ENCODE measurements around the gene HDAC4. TPM values are rescaled to one million over a fixed set of nuclear protein-coding genes. Genes with fewer than 3 reads are reported as not detected.
"Not testable (repeated sequence)": the region's sequence is repeated elsewhere in the genome, so short reads cannot be mapped to it uniquely, and the experiment has no call there.

Gene HDAC4
- total and polyA plus RNA-seq, 2 of the 8 experiments (the other 6 are each of a cell fraction or from before 2014, with no cell fraction given), result 15.4 to 31.5 TPM

DNA sequence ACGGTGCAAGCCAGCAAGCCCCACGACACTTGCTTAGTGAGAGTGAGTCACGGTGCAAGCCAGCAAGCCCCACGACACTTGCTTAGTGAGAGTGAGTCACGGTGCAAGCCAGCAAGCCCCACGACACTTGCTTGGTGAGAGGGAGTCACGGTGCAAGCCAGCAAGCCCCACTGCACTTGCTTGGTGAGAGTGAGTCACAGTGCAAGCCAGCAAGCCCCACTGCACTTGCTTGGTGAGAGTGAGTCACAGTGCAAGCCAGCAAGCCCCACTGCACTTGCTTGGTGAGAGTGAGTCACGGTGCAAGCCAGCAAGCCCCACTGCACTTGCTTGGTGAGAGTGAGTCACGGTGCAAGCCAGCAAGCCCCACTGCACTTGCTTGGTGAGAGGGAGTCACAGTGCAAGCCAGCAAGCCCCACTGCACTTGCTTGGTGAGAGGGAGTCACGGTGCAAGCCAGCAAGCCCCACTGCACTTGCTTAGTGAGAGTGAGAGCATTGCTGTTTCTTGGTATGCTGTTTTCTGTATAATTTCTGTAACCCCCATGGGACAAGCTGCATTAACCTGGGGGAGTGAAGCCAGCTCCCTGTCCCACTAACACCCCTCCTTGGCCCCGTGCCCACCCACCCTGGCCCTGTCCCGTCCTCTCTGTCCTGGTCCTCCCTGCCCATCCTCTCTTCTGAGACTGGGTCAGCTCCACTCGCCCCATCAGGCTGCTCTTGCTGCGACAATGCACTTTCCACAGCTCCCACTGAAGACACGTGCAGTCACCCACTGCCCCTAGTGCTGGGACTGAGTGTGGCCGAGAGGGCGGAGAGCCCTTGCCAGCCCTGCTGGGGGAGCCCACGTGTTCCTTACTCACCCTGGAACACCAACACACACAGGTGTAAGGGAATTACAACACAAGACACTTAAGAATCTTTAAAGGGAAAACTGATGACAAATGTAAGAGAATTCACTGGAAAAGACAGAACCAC is 331.2 kb downstream of the HDAC4 start:
- H3K14ac ChIP-seq (ENCODE audit: insufficient read length); H3K27me3 ChIP-seq (replicated peaks in 1 of 4; ENCODE audit: control insufficient read depth in 3 of 4, extremely low read depth in 1 of 4, insufficient read depth in 3 of 4, low read length in 3 of 4); H3K9me3 ChIP-seq (ENCODE audit: insufficient read depth in 2 of 2, low read depth in 1 of 2, low read length in 1 of 2); H2AK5ac ChIP-seq (ENCODE audit: low read depth, low read length); FAIRE-seq; H2BK120ac ChIP-seq (replicated peaks; ENCODE audit: low read depth, low read length); H2BK15ac ChIP-seq (ENCODE audit: low read length); POLR2A ChIA-PET (ENCODE audit: partially characterized antibody); H4K5ac ChIP-seq (ENCODE audit: insufficient read length, low read depth, low read length); H3K79me1 ChIP-seq (ENCODE audit: low read depth, low read length); H3K4me2 ChIP-seq (ENCODE audit: insufficient read depth in 1 of 2, low read depth in 2 of 2, low read length in 2 of 2); H3K9ac ChIP-seq (replicated peaks in 1 of 4; ENCODE audit: extremely low read depth in 1 of 4, low read depth in 3 of 4, low read length in 3 of 4); CTCF ChIA-PET (ENCODE audit: partially characterized antibody); H3K4me1 ChIP-seq (replicated peaks in 1 of 4; ENCODE audit: control insufficient read depth in 3 of 4, insufficient read depth in 4 of 4, low read length in 3 of 4); H3K27ac ChIP-seq (ENCODE audit: low read depth, low read length); H2BK12ac ChIP-seq (ENCODE audit: low read depth, low read length); H3K23ac ChIP-seq (ENCODE audit: insufficient read length); H4K20me1 ChIP-seq (replicated peaks in 1 of 2; ENCODE audit: control insufficient read depth in 1 of 2, insufficient read depth in 2 of 2, low read length in 2 of 2); H4K91ac ChIP-seq (replicated peaks; ENCODE audit: insufficient read length, low read length); H2BK20ac ChIP-seq (ENCODE audit: low read length); H3K4ac ChIP-seq (replicated peaks; ENCODE audit: insufficient read length, low read depth, low read length); H3K56ac ChIP-seq (replicated peaks; ENCODE audit: insufficient read length, low read depth, low read length); H3K79me2 ChIP-seq (ENCODE audit: control insufficient read depth in 1 of 2, insufficient read depth in 2 of 2, low read length in 2 of 2); H2BK5ac ChIP-seq (ENCODE audit: low read depth, low read length); H4K8ac ChIP-seq (ENCODE audit: extremely low read depth, insufficient read depth, low read length); H3K23me2 ChIP-seq (ENCODE audit: low read depth, low read length); DNase-seq (ENCODE audit: low read depth in 1 of 2, low spot score in 2 of 2); H3K4me3 ChIP-seq (ENCODE audit: extremely low read depth in 1 of 4, insufficient read depth in 2 of 4, low read depth in 3 of 4, low read length in 4 of 4); H3K18ac ChIP-seq (ENCODE audit: extremely low read depth, low read length); H2AFZ ChIP-seq (ENCODE audit: low read length): not testable (repeated sequence)
- H3K36me3 ChIP-seq (ENCODE audit: control insufficient read depth in 2 of 4, insufficient read depth in 4 of 4, low read length in 3 of 4), result peaks cover 6 to 10% (median 6%) of the 10 kb centered on the region in 4 experiments; a peak in 4 of 8 replicates
- TF ChIP-seq, protein P1, sequence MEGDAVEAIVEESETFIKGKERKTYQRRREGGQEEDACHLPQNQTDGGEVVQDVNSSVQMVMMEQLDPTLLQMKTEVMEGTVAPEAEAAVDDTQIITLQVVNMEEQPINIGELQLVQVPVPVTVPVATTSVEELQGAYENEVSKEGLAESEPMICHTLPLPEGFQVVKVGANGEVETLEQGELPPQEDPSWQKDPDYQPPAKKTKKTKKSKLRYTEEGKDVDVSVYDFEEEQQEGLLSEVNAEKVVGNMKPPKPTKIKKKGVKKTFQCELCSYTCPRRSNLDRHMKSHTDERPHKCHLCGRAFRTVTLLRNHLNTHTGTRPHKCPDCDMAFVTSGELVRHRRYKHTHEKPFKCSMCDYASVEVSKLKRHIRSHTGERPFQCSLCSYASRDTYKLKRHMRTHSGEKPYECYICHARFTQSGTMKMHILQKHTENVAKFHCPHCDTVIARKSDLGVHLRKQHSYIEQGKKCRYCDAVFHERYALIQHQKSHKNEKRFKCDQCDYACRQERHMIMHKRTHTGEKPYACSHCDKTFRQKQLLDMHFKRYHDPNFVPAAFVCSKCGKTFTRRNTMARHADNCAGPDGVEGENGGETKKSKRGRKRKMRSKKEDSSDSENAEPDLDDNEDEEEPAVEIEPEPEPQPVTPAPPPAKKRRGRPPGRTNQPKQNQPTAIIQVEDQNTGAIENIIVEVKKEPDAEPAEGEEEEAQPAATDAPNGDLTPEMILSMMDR (IDR thresholded peaks at IDR 0.05; ENCODE audit: control extremely low read depth in 1 of 3, insufficient read depth in 1 of 3, low read depth in 1 of 3, low read length in 3 of 3), result peak in 1 of 3 experiments; percentile 18; a peak in 1 of 4 replicates
- WGBS, 2 experiments (ENCODE audit: extremely low coverage in 1 of 2, insufficient coverage in 1 of 2, insufficient read length in 1 of 2, insufficient replicate concordance in 2 of 2, low coverage in 1 of 2, low lambda C conversion rate in 2 of 2, missing lambda C conversion rate in 1 of 2), result 90% methylated on average over 15 of the region's 18 CpGs; no CpG with 5 or more reads in 1 of the 2 experiments

Data from H1 (cell line).